Activated naive CD8-positive, alpha-beta T cell treated with anti-CD3 and anti-CD28 coated beads for 36 hours (primary cell): Measurements from ENCODE around the gene THYN1. TPM values are rescaled to one million over a fixed set of nuclear protein-coding genes. Genes with fewer than 3 reads are reported as not detected.
"Not testable (repeated sequence)": the region's sequence is repeated elsewhere in the genome, so short reads cannot be mapped to it uniquely, and the experiment has no call there.

ENCODE experiments used
- DNase-seq: peaks from one replicate; pipeline ENCODE4 v3.0.0; 2021
- H3K27ac Mint-ChIP-seq: one replicate; pipeline ENCODE4 v1.8.0; 2022; ENCODE audit warnings: mild to moderate bottlenecking, moderate library complexity, mixed read lengths
- H3K27me3 Mint-ChIP-seq: one replicate; pipeline ENCODE4 v1.8.0; 2022; ENCODE audit warnings: mild to moderate bottlenecking, mixed read lengths
- H3K36me3 Mint-ChIP-seq: one replicate; pipeline ENCODE4 v1.8.0; 2021; ENCODE audit warnings: mild to moderate bottlenecking, mixed read lengths
- H3K4me1 Mint-ChIP-seq: one replicate; pipeline ENCODE4 v1.8.0; 2021; ENCODE audit warnings: mixed read lengths
- H3K4me3 Mint-ChIP-seq: one replicate; pipeline ENCODE4 v1.8.0; 2022; ENCODE audit warnings: mild to moderate bottlenecking, moderate library complexity, mixed read lengths
- H3K9me3 Mint-ChIP-seq: one replicate; pipeline ENCODE4 v1.8.0; 2022; ENCODE audit warnings: mixed read lengths
- total RNA-seq, 2 experiments: library from RNA; stranded (reverse); gene quantifications; one replicate each; pipeline ENCODE4 v1.2.3, GENCODE V29; 2021

Gene THYN1
- total RNA-seq, 2 experiments from 2014 or later, result 79.5 to 79.8 TPM

DNA sequence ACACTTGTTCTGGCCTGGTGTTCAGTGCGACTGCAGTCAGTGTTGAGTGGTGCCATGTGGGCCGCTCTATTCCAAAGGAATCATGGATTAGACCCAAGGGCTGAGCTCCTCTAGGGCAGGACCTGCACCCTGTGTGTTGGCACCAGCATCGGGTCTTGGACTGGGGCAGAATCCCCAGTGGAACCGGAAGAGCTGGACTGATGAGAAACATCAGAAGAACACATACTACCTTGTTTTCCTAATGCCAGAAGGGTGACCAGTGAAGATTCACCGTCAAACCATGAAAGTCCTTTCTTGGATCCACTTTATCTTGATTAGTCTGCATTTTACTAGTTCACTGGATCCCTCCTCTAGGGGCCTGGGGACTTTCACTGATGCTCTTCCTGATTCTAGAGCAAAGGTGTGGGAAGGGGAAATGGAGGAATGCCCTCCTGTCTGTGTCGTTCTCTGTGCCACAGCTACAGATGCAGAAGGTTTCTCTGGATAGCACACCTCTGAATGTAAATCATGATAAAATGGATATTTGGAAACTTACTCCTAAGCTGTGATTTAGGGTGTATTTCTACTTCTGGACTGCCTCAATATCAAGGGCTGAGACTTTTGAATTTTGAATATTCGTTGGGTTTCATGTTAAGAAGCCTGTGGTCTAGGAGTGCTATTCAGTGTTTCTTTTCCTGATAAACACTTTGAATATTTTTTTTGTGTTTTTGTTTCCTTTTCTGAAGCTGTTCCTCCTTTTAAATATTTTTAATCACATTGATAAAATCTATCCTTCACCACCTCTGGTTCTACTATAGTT, 12.0 kb upstream of the THYN1 start:
- H3K9me3 Mint-ChIP-seq, result no peaks in the 10 kb centered on the region
- H3K27me3 Mint-ChIP-seq, result no peaks in the 10 kb centered on the region
- H3K4me1 Mint-ChIP-seq, result peaks cover 3% of the 10 kb centered on the region
- H3K4me3 Mint-ChIP-seq, result no peak overlapping the region
- DNase-seq, result no peak
- no peak overlapping the region for H3K27ac Mint-ChIP-seq
- no peaks in the 10 kb centered on the region for H3K36me3 Mint-ChIP-seq

DNA sequence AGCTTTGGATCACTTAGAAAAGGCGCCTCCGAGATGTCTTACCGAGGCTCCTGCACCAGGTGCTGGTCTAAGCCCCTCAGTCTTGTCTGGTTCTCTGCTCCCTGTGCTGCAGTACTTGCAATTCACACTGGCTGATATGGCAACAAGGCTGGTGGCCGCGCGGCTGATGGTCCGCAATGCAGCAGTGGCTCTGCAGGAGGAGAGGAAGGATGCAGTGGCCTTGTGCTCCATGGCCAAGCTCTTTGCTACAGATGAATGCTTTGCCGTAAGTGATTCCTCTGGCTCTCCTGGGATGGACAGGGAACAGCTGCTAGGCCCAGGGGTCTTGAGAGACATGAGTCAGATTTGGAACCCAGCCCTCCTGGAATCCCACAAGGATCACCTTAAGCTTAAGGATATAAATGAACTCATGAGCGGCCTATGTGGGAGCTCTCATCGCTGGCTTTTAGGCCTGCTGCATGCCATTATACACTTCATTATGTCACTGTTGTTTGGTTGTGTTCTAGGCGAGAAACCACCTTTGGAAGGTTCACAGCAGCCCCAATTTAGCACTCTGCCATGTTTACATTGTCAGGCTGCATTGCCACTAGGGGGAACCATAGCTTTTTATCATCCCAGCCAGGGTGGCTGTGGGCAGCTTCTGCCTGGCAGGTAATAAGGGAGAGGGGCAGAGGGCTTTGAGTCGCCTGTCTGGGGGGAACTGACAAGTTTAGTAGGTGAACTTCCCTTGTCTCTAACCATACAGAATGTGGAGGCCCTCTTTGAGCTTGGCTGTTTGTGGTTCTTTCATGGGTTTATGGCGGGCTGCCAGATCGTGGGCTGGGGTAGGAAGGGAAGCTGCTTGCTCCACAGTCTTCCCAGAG, 8.7 kb upstream of the THYN1 start:
- Mint-ChIP-seq H3K36me3 (peaks cover 3% of the 10 kb centered on the region), H3K9me3 (no peaks in the 10 kb centered on the region)

DNA sequence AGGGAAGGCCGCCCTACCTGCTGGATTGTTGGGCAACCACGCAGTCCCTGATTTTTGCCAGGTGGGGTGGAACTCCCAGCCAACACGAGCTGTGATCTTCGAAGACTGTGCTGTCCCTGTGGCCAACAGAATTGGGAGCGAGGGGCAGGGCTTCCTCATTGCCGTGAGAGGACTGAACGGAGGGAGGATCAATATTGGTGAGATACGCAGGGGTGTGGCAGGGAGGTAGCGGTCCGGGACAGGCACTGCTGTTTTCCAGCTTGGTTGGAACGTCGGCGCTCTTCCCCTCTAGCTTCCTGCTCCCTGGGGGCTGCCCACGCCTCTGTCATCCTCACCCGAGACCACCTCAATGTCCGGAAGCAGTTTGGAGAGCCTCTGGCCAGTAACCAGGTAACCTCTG, 7.8 kb upstream of the THYN1 start:
- no peaks in the 10 kb centered on the region for H3K4me1 Mint-ChIP-seq
- H3K4me3 Mint-ChIP-seq, result no peak overlapping the region
- no peaks in the 10 kb centered on the region for H3K27me3 Mint-ChIP-seq
- no peaks in the 10 kb centered on the region for H3K9me3 Mint-ChIP-seq
- DNase-seq, result no peak
- peaks cover 3% of the 10 kb centered on the region for H3K36me3 Mint-ChIP-seq
- H3K27ac Mint-ChIP-seq, result no peak overlapping the region

More for the DNA sequence above, 8.7 kb upstream of the THYN1 start:
- no peak overlapping the region for H3K4me3 Mint-ChIP-seq
- H3K27me3 Mint-ChIP-seq, result no peaks in the 10 kb centered on the region
- peaks cover 2% of the 10 kb centered on the region for H3K4me1 Mint-ChIP-seq
- no peak for DNase-seq
- no peak overlapping the region for H3K27ac Mint-ChIP-seq

DNA sequence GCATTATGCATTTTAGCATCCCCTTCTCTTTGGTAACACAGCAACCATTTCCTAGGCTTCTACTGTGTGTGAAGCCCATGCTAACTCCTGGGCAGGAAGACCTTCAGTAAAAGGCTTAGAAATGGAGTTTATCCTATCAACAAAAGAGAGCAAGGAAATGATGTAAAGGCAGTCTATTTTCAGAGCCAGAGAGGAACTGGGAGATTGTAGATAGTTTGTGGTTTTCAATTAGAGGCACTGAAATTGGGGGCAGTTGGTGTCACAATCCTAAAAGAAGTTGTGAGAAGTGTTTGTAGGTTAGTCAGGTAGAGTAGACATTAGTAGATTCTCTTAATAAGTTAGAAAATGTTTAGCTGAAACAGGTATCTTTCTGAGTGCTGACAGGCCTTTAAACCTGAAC, 7.4 kb upstream of the THYN1 start:
- H3K4me3 Mint-ChIP-seq, result no peak overlapping the region
- peaks cover 3% of the 10 kb centered on the region for H3K36me3 Mint-ChIP-seq
- H3K27ac Mint-ChIP-seq, result no peak overlapping the region
- peaks cover 1% of the 10 kb centered on the region for H3K4me1 Mint-ChIP-seq
- H3K27me3 Mint-ChIP-seq, result no peaks in the 10 kb centered on the region
- no peaks in the 10 kb centered on the region for H3K9me3 Mint-ChIP-seq
- no peak for DNase-seq

DNA sequence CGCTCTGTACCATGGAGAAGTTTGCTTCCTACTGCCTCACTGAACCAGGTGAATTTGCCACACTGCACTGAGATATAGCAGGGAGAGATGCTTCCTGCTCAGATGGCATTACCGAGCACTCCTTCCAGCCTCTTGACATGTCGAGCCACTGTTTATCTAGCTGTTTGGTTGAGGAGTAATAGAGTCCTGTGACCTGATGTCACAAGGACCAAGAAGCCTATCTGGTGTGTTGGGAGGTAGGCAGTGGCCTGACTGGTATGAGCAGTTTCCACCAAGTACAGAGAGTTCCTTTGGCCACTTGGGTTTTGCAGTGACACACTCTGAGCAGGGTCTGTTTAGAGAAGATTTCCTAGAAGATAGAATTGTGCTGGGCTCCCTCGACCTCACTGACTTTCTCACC, 5.4 kb upstream of the THYN1 start:
- Mint-ChIP-seq H3K27ac (no peak overlapping the region), H3K9me3 (no peaks in the 10 kb centered on the region), H3K4me1 (peaks cover 13% of the 10 kb centered on the region), H3K36me3 (peaks cover 3% of the 10 kb centered on the region), H3K27me3 (no peaks in the 10 kb centered on the region), H3K4me3 (no peak overlapping the region)
- DNase-seq, result no peak

DNA sequence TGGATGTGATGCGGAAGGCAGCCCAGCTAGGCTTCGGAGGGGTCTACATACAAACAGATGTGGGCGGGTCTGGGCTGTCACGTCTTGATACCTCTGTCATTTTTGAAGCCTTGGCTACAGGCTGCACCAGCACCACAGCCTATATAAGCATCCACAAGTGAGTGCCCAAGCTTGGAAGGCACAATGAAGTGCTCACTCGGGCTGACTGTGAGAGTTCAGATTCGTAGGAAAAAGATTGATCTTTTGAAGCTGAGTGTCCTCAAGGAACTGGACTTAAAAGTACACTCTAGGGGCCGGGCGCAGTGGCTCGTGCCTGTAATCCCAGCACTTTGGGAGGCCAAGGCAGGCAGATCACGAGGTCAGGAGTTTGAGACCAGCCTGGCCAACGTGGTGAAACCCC, 3.9 kb upstream of the THYN1 start:
- no peaks in the 10 kb centered on the region for H3K9me3 Mint-ChIP-seq
- H3K27ac Mint-ChIP-seq, result no peak overlapping the region
- DNase-seq, result no peak
- peaks cover 5% of the 10 kb centered on the region for H3K36me3 Mint-ChIP-seq
- H3K27me3 Mint-ChIP-seq, result no peaks in the 10 kb centered on the region
- H3K4me1 Mint-ChIP-seq, result peaks cover 17% of the 10 kb centered on the region
- H3K4me3 Mint-ChIP-seq, result no peak overlapping the region

DNA sequence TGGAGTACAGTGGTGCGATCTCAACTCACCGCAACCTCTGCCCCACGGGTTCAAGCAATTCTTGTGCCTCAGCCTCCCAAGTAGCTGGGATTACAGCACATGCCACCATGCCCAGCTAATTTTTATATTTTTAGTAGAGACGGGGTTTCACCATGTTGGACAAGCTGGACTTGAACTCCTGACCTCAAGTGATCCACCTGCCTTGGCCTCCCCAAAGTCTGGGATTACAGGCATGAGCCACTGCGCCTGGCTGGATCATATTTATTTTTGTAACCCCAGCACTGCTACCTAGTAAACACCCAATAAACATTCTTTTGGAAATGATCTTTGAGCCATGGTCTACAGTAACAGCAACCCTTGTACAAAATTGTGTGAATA, 2.0 kb upstream of the THYN1 start:
- Mint-ChIP-seq H3K4me3 (peak overlapping the region; percentile 53), H3K4me1 (peaks cover 28% of the 10 kb centered on the region)
- not testable (repeated sequence) for H3K27me3 Mint-ChIP-seq, DNase-seq, H3K9me3 Mint-ChIP-seq, H3K36me3 Mint-ChIP-seq, H3K27ac Mint-ChIP-seq

DNA sequence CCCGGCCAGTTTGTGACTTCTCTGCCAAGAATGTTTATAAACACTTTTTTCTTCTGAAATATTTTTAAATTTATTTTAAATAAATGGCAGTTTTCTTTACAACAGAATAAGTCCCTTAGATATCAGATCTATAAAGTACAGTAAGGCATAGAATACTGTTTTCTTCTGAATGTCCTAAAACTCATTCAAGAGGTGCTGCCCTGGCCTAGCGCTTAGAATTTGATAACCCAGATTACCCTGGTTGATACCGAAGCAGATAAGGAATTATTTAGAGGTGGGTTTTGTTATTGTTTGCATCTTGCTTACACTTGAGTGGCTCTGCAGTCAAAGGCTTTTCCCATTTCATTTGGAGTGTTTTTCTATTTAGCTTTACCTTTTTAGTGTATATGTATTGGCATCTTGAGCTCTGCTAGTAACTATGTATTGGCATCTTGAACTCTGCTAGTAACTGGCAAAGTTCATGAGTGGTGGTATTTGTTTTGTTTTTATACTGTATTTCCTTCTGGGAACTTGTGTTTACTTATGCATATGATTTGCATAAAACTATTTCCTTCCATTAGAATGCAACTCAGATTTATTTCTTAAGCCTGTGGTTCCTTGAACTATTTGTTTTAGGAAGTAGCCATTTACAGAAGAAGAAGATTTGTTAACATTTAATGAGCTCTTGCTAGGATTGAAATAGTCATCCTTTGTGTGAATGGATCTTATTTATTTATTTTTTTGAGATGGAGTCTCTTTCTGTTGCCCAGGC, 1.5 kb upstream of the THYN1 start:
- Mint-ChIP-seq H3K4me3 (peak overlapping the region; percentile 85), H3K27ac (peak overlapping the region; percentile 70), H3K27me3 (no peaks in the 10 kb centered on the region), H3K4me1 (peaks cover 28% of the 10 kb centered on the region), H3K36me3 (peaks cover 10% of the 10 kb centered on the region), H3K9me3 (no peaks in the 10 kb centered on the region)
- DNase-seq, result no peak

DNA sequence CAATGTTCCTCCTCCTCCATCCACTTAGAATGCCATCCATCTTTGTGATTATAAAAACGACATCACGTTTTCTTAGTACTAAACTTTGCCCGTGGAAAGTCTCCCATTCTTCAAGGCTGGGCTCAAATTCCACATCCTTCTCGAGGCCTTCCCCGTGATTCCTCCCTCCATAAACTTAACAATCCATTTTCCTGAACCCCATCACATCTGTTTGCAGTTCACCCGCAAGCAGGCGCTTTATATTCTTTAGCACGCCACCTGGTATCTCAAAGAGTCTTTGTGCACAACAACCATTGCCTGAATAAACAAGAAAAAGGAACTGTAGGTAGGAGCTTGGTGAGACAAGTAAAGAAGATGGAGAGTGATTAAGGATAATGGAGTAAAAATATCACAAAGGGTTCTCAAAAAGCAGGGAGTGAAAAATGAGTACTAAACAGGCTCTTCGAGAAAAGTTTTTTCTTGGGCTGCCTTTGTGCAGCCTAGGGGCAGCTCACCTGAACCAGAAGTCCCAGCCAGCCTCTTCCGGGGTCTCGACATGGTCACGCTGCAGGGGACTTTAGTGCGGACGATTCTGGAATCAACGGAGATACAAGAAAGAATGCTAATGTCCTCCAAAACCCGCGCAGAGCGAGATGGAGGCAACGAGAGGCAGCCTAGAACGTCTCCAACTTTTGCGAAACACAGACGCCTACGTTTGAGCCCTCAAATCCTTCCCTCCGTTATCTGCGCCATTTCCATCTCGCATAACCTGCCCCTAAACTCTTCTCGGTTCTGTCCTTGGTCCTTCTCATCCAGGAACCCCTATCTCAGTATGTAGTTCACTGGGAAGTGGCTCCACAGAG, 585 bp downstream of the THYN1 start:
- H3K27me3 Mint-ChIP-seq, result no peaks in the 10 kb centered on the region
- H3K36me3 Mint-ChIP-seq, result peaks cover 15% of the 10 kb centered on the region
- peak overlapping the region; percentile 86 for H3K27ac Mint-ChIP-seq
- H3K4me3 Mint-ChIP-seq, result peak overlapping the region; percentile 85
- peak; percentile 27 for DNase-seq
- H3K4me1 Mint-ChIP-seq, result peaks cover 39% of the 10 kb centered on the region
- no peaks in the 10 kb centered on the region for H3K9me3 Mint-ChIP-seq

DNA sequence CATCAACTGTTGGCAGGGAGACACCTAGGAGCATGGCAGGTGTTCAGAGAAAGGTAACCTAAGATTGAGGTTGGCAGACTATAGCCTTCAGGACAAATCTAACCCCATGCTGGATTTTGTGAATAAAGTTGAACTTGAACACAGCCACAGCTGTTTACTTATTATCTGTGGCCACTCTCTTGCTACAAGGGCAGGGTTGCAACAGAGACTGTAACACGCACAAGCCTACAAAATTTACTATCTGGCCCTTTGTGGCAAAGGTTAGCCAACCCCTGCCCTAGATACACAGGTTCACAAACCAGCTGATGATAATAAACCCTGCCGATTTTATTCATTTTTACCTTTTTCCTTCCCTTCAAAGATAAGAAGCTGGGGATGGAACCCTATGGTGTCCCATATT, 2.5 kb downstream of the THYN1 start:
- H3K4me1 Mint-ChIP-seq, result peaks cover 39% of the 10 kb centered on the region
- H3K4me3 Mint-ChIP-seq, result no peak overlapping the region
- no peaks in the 10 kb centered on the region for H3K27me3 Mint-ChIP-seq
- DNase-seq, result no peak
- H3K9me3 Mint-ChIP-seq, result no peaks in the 10 kb centered on the region
- no peak overlapping the region for H3K27ac Mint-ChIP-seq
- H3K36me3 Mint-ChIP-seq, result peaks cover 15% of the 10 kb centered on the region

DNA sequence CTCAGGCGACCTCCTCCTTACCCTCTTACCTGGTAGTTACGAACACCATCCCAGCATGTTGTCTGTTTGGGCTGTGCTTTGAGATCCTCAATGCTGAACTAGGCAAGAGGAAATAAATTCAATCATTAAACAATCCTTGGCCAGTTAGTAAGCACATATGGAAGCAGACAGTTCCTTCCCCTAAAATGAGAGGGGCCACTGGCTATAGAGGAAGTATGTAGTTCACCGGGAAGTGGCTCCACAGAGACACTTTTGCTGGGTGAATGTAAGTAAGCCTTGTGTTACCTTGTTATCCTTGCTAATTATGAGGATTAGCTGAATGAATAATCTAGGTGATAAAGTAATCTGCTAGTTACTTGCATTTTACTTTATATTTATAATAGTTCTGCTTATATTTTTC, 2.9 kb downstream of the THYN1 start:
- H3K36me3 Mint-ChIP-seq, result peaks cover 15% of the 10 kb centered on the region
- no peak overlapping the region for H3K4me3 Mint-ChIP-seq
- H3K9me3 Mint-ChIP-seq, result no peaks in the 10 kb centered on the region
- H3K27ac Mint-ChIP-seq, result peak overlapping the region; percentile 51
- no peak for DNase-seq
- no peaks in the 10 kb centered on the region for H3K27me3 Mint-ChIP-seq
- H3K4me1 Mint-ChIP-seq, result peaks cover 35% of the 10 kb centered on the region

DNA sequence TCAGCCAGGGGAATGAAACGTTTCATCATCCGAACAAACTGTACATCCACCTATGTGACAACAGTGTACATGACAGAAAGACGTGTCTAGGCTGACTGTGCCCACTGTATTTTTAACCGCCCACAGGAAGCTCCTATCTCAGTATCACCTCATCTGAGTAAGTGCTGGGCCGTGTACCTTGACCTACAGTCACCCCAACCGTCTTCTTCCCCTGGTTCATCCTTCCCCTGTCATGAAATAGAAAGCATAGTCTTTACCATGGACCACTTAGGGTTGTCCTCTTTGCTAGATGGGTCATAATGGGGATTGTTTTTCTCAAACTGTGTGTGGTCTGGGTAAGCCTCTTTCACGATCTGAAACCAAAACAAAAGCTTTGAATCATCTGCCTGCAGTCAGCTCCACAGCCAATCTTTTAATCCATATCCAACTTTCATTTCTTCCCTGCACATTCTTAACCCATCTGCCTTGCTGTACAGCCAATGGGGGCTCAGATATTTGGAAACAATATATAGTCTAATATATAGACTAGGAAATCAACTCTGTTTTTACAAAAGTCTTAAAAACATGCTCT, 4.2 kb downstream of the THYN1 start:
- DNase-seq, result no peak
- H3K27ac Mint-ChIP-seq, result peak overlapping the region; percentile 80
- H3K4me3 Mint-ChIP-seq, result no peak overlapping the region
- no peaks in the 10 kb centered on the region for H3K27me3 Mint-ChIP-seq
- peaks cover 26% of the 10 kb centered on the region for H3K4me1 Mint-ChIP-seq
- H3K9me3 Mint-ChIP-seq, result no peaks in the 10 kb centered on the region
- H3K36me3 Mint-ChIP-seq, result peaks cover 18% of the 10 kb centered on the region

DNA sequence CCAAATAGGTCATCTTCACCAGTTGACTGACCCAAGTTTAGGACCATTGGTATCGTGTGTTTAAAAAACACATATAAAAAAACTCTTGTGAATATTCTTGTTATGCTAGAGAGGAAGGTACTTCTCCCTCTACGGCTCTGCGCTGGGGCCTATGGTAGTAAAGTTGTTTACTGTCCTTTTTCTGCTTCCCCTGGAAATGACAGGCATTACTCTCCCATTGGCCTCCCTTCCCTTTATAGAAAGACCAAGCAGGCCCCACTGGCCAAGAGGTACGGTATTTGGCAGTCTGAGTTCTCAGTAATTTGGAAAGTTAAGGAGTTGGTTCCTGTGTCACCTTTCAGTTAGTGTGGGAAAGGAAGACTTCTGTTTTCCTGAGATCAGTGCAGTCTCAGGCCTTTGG, 6.5 kb downstream of the THYN1 start:
- no peak for DNase-seq
- H3K27me3 Mint-ChIP-seq, result no peaks in the 10 kb centered on the region
- peaks cover 18% of the 10 kb centered on the region for H3K4me1 Mint-ChIP-seq
- H3K9me3 Mint-ChIP-seq, result no peaks in the 10 kb centered on the region
- H3K27ac Mint-ChIP-seq, result no peak overlapping the region
- H3K36me3 Mint-ChIP-seq, result peaks cover 14% of the 10 kb centered on the region
- H3K4me3 Mint-ChIP-seq, result no peak overlapping the region

DNA sequence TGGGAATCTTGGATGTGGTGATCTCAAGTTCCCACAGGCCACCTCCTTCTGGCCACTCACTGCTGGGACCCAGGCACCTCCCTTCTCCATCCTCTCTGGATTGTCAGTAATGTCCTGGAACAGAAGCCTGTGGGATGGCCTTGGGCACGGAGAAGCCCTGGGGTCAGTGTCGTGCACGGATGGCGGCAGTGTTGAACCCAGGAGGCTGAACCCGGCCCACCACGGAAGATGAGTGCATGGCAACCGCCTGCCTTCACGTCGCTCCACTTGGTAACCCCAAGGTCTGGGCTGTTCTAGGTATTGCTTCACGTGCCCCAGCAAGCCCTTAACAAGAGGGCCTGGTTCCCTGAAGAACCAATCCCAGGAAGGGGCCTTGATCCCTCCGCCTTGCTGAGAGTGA, 7.1 kb downstream of the THYN1 start:
- Mint-ChIP-seq H3K36me3 (peaks cover 13% of the 10 kb centered on the region), H3K4me3 (no peak overlapping the region), H3K9me3 (no peaks in the 10 kb centered on the region), H3K4me1 (peaks cover 12% of the 10 kb centered on the region), H3K27ac (no peak overlapping the region), H3K27me3 (no peaks in the 10 kb centered on the region)
- no peak for DNase-seq
